Peyer's patch (tissue), 4 donors: ENCODE data around the gene USF1.
"Not testable (repeated sequence)": the region's sequence is repeated elsewhere in the genome, so short reads cannot be mapped to it uniquely, and the experiment has no call there.

Experiments
- CTCF ChIP-seq, 6 experiments: fragments of 450-650 bp in 4 of 6; fragments of 200-600 bp in 2 of 6; sonication (generic) in 1 of 6; IDR thresholded peaks; one replicate each; pipeline ENCODE4 v1.5.1; 2017 to 2019; ENCODE audit warnings: antibody characterized with exemption in 6 of 6, mild to moderate bottlenecking in 3 of 6, moderate library complexity in 1 of 6
- POLR2A ChIP-seq, 2 donors: fragments of 450-650 bp; IDR thresholded peaks; one replicate each; pipeline ENCODE4 v1.5.1; 2017; ENCODE audit warnings: antibody characterized with exemption in 2 of 2, mild to moderate bottlenecking in 2 of 2, moderate library complexity in 2 of 2

GRCh38 chr1:161063936-161064335 is 18.2 kb upstream of the USF1 start:
- TF ChIP-seq CTCF, POLR2A (IDR thresholded peaks at IDR 0.05): not testable (repeated sequence)
